ENCODE data around the gene FMO5. TPM values are rescaled to one million over a fixed set of nuclear protein-coding genes. Genes with fewer than 3 reads are reported as not detected.

FMO5 gene
- total RNA-seq (2022; extraction: Qiagen RNA extraction), result 0.10 to 0.45 TPM (median 0.20 TPM) in 5 replicates

GRCh38 chr1:147225193-147225730 is at the start of gene FMO5:
Gene FMO5, minus strand, starts transcription at chr1:147225339. Its CDS starts 310 bp downstream, at chr1:147225029.

GRCh38 chr1:147242449-147243227 is 17.5 kb upstream of the FMO5 start, which contains the start of gene CHD1L:
Gene CHD1L, plus strand, starts transcription at chr1:147242684. Its CDS starts 20 bp downstream, at chr1:147242704.

GRCh38 chr1:147172168-147173016 is 52.7 kb downstream of the FMO5 start, which contains the start of gene PRKAB2:
Gene PRKAB2, minus strand, starts transcription at chr1:147172470. Its CDS starts 326 bp downstream, at chr1:147172144.

Other genes with a start within 250 kb of the FMO5 start
- gene PRKAB2, start 52.9 kb downstream of the FMO5 start, total RNA-seq (2022; extraction: Qiagen RNA extraction), result 9.1 to 12.6 TPM (median 10.4 TPM) in 5 replicates
- gene CHD1L, start 17.3 kb upstream of the FMO5 start, total RNA-seq (2022; extraction: Qiagen RNA extraction), result 32.1 to 33.7 TPM (median 33.2 TPM) in 5 replicates